NCI-H1105 (cell line): ENCODE measurements around the gene C20orf141.
"Not testable (repeated sequence)": the region's sequence is repeated elsewhere in the genome, so short reads cannot be mapped to it uniquely, and the experiment has no call there.

Source experiments
- DNase-seq: peaks from one replicate; lab custom pipeline; 2025; lab: John Stamatoyannopoulos, UW

The C20orf141 gene

DNA sequence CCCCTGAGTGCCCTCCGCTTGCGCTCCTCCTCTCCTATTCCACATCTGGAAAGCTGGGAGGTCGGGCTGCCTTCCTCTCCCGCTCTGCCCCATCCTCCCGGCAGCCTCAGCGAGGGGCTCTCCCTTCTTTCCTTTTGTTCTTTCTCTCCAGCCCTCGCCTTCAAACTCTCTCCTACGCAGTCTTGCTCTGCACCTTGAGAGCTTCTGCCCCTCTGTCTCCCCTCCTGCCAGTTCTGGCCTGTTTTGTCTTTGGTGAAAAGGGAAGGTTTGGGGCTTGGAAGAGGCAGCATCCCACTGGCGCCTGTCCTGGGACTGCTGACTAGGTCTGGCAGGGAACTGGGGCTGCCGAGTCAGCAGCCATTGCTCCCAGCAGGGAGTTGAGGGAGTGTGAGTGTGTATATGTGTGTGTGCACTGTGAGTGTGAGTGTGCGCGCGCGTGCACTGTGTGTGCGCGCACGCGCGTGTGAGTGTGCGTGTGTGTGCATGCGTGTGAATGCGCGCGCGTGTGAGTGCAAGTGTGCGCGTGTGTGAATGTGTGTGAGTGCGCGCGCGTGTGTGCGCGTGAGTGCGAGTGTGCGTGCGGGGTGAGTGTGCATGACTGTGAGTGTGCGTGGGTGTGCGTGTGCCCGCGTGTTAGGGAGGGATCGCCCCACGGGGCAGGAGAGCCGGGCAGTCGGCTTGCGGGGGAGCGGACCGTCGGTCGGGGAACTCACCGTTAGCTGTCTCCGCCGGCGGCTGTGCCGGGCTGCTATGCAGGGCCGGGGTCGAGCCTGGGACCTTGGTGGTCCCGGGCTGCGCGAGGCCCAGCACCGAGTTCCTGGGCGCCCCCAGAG lies 14.9 kb upstream of the C20orf141 start:
- DNase-seq = no peak

DNA sequence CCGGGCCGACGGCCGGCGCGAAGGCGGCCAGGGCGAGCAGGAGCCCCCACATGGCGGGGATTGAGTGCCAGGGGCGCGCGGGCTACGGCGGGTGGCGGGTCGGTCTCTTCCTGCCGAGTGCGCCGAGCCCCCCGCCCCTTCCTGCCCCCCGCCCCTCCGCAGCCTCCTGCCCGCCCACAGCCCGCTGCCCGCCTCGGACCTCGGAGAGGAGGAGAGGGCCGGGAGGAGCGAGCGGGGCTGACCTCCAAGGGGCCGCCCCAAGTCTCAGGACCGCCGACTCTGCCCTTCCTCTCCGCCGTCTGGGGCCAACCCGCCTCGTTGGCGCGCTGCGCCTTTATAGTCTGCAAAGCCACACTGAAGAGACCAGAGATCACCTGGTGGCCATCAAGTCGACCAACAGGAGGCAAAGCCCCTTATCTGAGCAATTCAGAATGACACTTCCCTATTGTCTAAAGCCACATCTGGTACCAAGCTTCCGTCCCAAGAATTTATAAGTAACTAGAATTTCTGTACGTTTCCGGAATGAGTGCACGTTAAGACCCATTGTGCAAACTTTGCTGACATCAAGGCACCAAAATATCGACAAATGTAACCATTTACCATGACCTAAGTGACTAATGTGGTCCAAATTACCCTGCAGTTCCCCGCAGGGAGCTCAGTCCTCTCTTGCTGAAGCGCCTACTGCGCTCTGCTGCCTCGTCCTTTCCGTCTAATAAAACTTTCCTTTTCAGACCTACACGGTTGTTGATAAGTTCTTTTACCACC lies 14.1 kb upstream of the C20orf141 start, which contains the start of gene CPXM1:
CPXM1 (minus strand) TSS at position 107 of the 765 bp plus-strand sequence; CDS start at position 52, 55 bp downstream.
- DNase-seq = peak; percentile 45

DNA sequence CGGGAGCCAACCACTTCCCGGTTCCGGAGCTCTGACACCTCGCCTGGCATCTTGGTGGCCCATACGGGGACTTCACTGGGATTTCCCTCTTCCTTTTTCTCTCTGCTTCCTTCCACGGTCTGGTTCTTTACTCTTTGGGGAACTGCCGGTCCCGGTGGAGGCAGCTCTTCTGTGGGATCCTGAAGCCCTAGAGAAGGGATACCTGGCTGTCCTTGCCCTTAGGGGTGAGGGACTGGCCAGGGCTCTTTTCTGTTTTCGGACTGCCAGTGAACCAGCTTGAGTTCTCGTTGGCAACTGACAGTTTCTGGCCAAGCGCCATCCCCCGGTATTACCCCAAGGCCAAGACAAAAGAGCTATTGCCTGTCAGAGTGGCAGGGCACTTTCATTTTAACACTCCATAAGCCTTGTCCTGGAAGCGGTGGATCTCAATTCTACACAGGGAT lies 13.5 kb upstream of the C20orf141 start:
- DNase-seq = peak; percentile 16

DNA sequence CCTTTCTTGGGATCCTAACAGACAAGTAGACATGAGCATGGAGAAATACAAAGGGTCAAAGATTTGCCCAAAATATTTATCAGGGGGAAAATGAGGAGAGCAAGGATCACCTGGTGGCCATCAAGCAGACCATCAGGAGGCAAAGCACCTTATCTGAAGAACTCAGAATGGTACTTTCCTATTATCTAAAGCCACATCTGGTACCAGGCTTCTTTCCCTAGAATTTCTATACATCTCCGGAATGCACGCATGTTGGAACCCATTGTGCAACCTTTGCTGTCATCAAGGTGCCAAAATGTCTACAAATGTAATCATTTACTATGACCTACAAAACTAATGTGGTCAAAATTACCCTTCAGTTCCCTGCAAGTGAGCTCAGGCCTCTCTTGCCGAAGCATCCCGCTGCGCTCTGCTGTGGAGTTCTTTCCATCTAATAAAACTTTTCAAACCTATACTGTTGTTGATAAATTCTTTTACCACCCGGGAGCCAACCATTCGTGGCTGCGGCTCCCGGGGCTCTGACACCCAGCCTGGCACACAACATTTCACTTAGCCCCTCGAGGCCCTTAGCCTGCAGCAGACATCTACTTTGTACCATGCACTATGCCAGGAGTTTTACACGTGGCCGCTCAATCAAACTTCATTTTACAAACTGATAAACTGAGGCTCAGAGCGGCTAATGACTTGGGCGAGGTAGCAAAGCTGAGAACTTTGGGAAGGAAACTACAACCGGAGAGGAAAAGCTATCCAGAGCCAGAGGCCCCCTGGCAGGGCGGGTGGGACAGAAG lies 10.6 kb upstream of the C20orf141 start:
- no peak for DNase-seq

DNA sequence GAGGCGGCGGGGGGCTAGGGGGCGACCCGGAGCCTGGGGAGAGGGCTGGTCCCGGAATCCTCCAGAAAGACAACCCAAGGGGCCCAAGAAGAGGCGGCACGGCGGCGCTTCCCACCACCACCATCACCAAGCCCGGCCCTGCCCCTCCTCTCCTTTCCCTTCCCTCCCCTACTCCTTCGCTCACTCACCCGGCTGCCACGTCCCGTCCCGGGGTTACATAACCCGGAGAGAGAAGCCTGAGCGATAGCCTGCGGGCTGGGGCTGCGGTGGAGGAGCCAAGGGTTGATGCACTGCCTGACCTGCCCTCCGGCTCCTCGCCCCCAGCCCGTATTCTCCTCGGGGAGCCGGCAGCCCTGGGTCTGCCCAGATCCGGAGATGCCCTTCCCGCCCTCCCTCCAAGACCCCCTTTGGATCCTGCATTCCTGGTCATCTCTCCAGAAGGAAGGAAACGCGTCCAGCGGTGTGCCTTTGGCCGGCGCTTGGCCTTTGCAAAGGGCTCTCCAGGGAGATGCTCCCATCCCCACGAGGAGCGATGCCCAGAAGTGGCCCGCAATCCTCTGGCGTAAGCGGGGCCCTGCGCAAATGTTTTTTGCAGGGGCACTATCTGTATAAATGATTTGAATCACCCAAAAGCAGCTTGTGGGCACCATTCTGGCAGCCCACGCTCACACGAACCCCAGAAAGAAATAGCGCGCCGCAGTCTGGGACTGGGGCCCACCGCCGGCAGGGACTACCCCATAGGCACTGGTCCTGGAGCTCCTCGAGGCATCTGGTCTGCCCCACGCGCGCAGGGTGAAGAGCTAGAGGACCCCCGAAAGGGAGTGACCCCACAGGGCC lies 9.7 kb upstream of the C20orf141 start:
- DNase-seq = no peak

DNA sequence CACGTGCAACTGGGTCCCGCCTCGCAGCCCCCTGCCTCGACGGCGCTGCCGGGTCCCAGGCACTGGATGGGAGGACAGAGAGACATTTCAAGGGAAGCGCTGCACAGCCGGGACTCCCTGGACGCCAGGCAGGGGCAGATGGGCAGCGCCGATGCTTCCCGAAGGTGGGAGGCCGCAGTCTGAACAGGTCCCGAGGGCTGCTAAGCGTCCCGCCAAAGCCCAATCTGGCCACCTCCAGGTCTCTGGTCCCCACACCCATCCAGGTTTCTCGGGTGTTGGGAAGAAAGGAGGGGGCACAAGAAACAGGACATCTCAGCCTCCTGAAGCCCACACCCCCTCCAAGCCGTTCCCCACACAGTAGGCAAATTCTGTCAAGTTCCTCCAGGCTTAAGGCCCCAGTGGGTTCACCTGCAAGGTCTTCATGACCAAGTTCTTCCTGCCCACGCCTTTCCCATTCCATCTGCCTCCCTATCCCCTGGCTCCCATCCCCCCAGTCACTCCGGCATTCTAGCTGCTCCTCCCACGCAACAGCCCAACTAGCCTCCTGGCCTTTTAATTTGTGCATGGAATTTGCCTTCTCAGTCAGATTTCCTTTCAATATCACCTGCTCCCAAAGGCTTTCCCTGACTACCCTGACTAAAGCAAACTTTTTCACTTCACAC lies 9.0 kb upstream of the C20orf141 start:
- DNase-seq = no peak

DNA sequence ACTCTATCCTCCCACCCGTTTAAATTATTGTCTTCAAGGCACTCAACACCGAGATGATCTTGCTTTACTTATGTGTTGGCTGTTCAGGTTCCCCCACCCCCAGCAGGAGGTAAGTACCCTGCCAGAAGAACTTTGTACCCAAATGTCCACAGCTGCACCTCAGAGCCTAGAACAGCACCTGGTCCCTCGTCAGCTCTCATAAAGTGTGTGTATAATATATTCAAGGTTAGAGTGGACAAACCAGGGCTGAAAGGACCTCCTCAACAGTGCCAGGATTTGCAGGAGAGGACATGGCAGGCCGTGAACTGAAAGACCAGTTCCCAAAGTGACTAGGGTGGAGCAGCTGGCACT lies 8.5 kb upstream of the C20orf141 start:
- DNase-seq = no peak

DNA sequence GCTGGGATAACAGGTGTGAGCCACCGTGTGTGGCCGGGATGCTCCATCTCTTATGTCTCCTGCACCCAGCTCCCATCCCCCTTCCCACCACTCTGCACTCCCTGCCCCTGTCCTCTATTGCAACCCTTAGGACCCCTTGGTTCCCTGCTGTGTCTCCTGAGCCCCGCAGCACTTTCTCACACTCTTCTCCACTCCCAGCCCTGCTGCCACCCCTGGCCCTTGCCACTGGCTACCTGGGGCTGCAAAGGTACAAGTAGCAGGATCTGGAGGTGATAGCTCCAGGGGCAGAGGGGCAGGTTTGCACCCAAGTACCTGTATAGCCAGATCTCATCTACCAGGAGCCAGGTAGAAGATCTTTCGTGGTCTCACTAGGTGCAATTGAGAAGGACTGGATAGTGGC lies 7.8 kb upstream of the C20orf141 start:
- DNase-seq = no peak

DNA sequence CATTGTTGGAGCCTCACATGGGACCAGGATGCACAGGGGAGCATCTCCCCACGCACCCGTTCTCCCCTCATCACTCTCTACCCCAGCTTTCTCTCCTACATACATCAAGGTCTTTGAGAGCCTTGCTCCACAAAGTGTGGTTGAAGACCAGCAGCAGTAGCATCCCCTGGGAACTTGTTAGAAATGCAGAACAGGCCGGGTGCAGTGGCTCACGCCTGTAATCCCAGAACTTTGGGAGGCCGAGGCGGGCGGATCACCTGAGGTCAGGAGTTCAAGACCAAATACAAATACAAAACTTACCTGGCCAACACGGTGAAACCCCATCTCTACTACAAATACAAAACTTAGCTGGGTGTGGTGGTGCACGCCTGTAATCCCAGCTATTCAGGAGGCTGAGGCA lies 6.9 kb upstream of the C20orf141 start:
- DNase-seq = not testable (repeated sequence)

DNA sequence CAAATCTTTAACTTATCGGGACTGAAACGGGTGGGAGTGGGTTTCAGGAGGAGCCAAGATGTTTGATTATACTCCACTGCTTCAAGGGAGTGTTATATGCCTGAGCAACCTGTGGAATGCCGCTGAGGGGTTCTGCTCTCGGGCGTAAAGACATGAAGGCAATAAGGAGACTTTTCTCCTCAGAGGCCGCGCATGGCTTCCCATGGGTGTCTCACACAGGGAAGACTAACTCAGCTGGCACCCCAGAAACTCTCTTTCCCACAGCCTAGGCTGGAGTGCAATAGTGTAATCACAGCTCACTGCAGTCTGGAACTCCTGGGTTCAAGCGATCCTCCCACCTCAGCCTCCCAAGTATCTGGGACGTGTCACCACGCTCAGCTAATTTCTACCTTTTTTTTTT lies 5.1 kb upstream of the C20orf141 start:
- no peak for DNase-seq

DNA sequence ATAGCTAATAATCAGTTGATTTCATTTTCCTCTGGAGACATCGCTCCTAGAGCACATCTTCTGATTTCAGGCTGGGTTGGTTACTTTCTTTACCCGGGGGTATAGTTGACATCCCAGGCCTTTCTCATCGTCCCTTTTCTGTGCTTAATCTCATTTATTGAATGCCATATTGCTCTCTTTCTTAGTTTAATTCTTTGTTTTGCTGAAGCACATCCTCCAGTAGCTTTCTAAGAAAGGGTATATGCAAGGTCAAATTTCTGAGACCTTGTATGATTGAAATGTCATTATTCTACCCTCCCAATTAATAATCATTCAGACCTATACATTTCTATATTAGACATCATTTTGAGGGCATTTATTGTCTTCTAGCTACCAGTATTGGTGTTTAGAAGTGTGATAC lies 2.6 kb upstream of the C20orf141 start:
- no peak for DNase-seq

DNA sequence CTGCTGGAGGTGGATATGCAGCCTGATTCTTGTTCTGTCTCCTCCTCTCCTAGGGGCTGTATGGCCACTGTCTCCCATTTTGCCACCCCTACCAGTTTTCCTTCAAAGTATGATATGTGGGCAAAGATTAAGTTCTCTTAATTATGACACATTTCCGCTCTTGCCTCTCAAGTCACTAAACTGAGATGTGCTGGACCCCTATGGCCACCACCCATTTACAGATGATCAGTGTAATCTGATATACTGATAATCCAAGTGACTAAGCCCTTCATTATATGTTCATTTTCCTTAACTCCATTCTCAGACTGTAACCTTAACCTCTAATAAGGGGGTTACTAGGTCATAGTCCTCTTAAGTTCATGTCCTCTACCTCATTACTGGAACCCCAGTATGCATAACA lies 711 bp upstream of the C20orf141 start:
- no peak for DNase-seq

DNA sequence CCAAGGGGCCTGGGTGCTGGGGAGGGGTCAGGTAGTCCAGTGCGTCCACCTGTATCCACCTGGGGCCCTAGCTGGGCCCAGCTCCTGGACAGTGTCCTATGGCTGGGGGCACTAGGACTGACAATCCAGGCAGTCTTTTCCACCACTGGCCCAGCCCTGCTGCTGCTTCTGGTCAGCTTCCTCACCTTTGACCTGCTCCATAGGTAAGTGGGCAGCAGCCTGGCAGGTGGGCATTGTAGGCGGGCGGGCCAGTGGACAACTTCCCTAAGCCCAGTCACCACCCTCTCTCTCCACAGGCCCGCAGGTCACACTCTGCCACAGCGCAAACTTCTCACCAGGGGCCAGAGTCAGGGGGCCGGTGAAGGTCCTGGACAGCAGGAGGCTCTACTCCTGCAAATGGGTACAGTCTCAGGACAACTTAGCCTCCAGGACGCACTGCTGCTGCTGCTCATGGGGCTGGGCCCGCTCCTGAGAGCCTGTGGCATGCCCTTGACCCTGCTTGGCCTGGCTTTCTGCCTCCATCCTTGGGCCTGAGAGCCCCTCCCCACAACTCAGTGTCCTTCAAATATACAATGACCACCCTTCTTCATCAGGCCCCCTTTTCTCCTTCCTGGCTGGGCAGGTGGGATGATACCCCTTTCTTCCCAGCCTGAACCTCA lies 584 bp downstream of the C20orf141 start:
- DNase-seq = no peak

DNA sequence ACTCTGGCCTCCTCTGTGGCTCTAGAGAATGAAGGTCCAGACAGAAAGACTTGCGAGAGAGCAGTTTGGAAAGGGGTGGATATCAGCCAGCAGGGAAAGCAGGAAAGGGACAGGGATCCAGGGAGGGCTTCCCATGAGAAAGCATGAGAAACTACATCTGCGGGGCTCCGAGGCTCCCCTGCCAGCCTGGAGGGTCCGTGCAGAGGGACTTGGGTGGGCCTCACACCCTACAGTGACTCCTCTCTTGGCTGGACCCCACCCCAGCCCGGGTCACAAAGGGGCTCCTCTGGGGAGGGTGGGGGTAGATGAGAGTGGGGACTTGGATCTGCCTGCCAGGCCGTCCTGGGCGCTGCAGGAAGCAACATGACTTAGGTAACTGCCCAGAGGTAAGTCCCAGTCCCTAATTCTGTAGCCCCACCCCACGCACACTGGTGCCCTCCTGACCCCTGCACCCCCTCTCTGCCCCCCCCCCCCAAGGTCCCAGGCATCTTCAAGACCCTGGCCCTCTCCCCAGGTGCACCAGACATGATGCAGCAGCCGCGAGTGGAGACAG lies 1.3 kb downstream of the C20orf141 start, which contains the start of gene TMEM239:
TMEM239 (plus strand) TSS at position 335 of the 553 bp plus-strand sequence; CDS start at position 526, 191 bp downstream.
- DNase-seq = no peak

DNA sequence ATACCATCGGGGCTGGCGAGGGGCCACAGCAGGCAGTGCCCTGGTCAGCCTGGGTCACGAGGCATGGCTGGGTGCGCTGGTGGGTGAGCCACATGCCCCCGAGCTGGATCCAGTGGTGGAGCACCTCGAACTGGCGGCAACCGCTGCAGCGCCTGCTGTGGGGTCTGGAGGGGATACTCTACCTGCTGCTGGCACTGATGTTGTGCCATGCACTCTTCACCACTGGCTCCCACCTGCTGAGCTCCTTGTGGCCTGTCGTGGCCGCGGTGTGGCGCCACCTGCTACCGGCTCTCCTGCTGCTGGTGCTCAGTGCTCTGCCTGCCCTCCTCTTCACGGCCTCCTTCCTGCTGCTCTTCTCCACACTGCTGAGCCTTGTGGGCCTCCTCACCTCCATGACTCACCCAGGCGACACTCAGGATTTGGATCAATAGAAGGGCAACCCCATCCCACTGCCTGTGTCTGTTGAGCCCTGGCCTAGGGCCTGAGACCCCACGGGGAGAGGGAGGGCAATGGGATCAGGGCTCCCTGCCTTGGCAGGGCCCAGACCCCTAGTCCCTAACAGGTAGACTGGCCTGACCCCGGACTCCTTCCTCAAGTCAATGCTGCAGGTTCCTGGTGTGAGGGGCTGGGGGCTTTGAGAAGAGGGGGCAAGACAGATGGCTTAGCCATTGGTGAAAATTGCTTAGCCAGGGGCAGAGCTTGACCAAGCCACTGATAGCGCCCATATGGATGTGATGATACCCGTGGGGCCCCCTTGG lies 2.0 kb downstream of the C20orf141 start:
- DNase-seq = no peak

DNA sequence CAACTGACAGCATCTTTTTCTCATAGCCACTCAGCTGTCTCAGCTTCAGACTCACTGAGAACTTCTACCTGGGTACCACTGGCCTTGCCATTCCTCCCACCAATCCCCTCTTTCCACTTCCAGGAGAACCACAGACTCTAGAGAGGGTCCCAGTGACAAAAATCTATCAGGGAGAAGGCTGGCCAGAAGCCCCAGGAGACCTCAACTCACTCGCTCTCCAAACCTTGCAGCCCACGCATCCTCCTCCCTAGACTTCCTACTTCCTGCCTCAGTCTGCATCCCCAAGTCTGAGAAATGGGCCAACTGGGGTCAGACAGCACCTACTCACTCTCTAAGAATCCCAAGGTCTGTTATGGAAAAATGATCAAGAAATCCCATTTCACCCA lies 2.5 kb downstream of the C20orf141 start:
- no peak for DNase-seq

DNA sequence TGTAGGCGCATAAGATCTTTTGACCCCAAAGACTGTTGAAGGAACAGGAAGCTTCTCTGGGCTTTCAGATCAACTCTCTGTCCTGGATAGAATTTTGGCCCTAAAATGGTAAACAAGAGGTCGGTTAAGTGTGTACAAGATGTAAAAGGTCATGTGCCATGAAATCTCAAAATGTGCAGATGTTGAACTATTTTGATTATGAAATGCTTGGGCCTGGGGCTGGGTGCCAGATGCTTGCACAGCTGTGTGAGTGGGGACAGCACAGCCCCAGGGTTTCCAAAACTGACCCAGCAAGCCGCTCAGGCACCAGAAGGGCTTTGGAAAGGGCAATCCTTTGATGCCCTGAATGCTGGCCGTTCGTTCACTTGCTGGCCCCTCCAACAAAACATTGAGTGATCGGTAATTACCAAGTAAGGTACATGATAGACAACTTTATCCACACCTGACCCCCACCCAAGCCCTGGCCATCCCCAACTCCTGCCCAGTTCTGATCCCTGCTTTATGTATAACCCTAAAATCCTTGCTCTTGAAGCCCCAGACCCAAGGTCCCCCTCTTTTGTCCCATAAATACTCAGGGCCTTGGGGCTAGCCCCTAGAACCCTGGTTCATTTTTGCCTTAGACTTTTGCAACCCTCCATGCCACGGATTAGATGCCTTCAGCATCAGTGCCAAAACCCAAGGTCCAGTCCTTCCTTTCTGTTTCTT lies 3.3 kb downstream of the C20orf141 start:
- DNase-seq = no peak

DNA sequence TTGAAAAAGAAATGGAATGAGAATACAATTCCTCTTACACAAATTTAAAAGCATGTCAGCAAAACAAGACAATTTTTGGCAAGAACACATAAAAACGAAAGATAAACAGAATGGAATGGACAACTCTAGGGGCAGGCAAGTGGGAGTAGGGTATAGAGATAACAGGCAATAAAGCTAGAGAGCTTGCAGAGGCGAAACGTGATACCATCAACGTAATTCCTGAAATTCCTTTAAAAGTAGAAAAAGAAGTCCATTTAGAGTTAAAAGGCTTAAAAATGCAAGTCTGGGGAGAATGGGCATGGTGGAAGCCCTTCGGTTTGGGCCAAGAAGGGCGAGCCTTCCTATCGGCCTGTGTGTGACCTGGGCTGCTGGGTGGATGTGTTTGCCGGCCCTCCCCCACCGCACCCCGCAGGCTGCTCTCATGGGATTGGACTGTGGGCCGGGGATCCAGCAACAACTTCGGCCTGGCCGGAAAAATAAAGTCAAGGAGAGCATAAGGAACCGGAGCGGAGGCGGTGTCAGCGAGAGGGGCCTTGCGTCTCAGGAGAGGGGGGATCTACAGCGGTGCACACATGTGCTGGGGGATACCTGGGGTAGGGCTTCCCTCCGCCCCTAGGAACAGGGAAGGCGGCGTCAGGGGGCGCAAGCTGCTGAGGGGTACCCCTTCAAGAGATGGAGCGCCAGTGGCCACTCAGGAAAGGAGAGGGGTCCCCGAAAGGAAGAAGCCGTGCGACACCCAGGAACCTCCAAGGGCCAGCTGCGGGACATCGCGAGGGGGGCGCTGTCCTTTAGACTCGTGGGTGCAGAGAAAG lies 5.5 kb downstream of the C20orf141 start:
- DNase-seq = no peak
